ENCODE measurements around the gene ADSL.

Gene ADSL

GRCh38 chr22:40312050-40312449 is 34.2 kb upstream of the ADSL start:
- H3K4me1 ChIP-seq (ENCODE audit: control insufficient read depth in 1 of 2, insufficient read depth in 2 of 2, low read length in 2 of 2): peaks cover 0 to 13% of the 10 kb centered on the region in 2 donors
- H3K36me3 ChIP-seq (ENCODE audit: control insufficient read depth in 1 of 2, insufficient read depth in 2 of 2, low read length in 2 of 2): peaks cover 60 to 76% of the 10 kb centered on the region in 2 donors
- H3K9me3 ChIP-seq (ENCODE audit: control insufficient read depth in 1 of 2, low read length in 2 of 2): no peaks in the 10 kb centered on the region
- no peaks in the 10 kb centered on the region for H3K27me3 ChIP-seq (ENCODE audit: low read depth, low read length)
- no peak overlapping the region for H3K4me3 ChIP-seq (ENCODE audit: low read depth in 1 of 2, low read length in 2 of 2)
- peak overlapping the region; percentile 13 for H3K27ac ChIP-seq (ENCODE audit: low read length)

DNA sequence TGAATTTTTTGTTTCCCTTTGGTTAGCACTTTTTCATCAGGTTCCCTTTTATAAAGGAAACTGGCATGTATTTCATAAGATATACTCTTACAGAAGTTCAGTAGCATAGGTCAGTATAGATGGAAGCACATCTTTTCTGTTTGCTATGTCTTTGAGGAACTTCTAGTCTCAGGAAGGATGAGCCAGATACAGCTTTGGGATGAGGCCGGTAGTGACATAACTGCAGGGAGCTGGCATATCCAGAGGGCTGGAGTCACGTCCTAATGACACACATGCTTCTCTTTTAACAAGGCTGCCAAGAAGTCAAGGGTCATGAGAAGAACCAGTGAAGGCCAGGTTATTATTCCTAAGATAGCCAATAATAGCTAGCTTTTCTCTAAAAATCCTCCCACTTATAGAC is 33.3 kb upstream of the ADSL start:
- H3K9me3 ChIP-seq (ENCODE audit: control insufficient read depth in 1 of 2, low read length in 2 of 2): no peaks in the 10 kb centered on the region
- no peak overlapping the region for H3K4me3 ChIP-seq (ENCODE audit: low read depth in 1 of 2, low read length in 2 of 2)
- peaks cover 0 to 13% of the 10 kb centered on the region in 2 donors for H3K4me1 ChIP-seq (ENCODE audit: control insufficient read depth in 1 of 2, insufficient read depth in 2 of 2, low read length in 2 of 2)
- no peaks in the 10 kb centered on the region for H3K27me3 ChIP-seq (ENCODE audit: low read depth, low read length)
- peaks cover 64 to 79% of the 10 kb centered on the region in 2 donors for H3K36me3 ChIP-seq (ENCODE audit: control insufficient read depth in 1 of 2, insufficient read depth in 2 of 2, low read length in 2 of 2)
- no peak overlapping the region for H3K27ac ChIP-seq (ENCODE audit: low read length)

DNA sequence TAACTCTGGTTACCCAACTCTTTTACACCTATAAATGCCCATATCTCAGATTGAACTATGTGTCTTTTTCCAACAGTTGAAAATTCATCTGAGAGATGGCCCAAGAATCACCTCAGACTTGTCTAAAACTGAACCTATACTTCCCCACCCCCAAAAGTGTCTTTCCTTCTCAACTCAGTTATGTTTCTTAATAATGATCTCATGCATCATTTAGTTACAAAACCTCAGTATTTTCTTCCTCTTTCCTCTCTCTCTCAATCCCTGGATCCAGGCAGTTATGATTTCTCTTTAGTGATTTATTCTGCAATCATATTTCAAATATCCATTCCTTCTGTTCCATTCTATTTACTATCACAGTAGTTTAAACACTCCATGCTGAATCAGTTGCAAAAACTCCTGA is 32.3 kb upstream of the ADSL start:
- Histone ChIP-seq H3K36me3 (ENCODE audit: control insufficient read depth in 1 of 2, insufficient read depth in 2 of 2, low read length in 2 of 2) (peaks cover 65 to 69% of the 10 kb centered on the region in 2 donors), H3K4me3 (ENCODE audit: low read depth in 1 of 2, low read length in 2 of 2) (no peak overlapping the region), H3K27me3 (ENCODE audit: low read depth, low read length) (no peaks in the 10 kb centered on the region), H3K9me3 (ENCODE audit: control insufficient read depth in 1 of 2, low read length in 2 of 2) (no peaks in the 10 kb centered on the region), H3K27ac (ENCODE audit: low read length) (no peak overlapping the region), H3K4me1 (ENCODE audit: control insufficient read depth in 1 of 2, insufficient read depth in 2 of 2, low read length in 2 of 2) (peaks cover 0 to 13% of the 10 kb centered on the region in 2 donors)

DNA sequence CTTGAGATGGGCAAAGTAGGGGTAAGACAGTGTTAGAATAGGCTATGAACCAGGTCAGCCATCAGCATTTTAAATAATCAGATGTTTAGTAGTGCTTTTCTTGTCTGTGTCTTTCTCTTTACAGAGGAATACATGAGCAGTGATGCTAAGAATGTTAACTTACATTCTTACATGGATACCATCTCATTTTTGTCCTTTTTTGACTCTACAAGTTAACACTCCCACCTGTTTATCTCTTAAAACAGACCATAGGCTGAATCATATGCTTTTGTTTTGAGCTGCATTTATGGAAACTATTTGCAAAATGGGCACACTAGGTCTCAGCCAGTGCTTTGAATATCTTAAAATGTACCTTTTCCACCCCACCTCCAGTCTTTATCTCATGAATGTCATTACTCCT is 25.6 kb upstream of the ADSL start:
- H3K27ac ChIP-seq (ENCODE audit: low read length): no peak overlapping the region
- peaks cover 50 to 53% of the 10 kb centered on the region in 2 donors for H3K36me3 ChIP-seq (ENCODE audit: control insufficient read depth in 1 of 2, insufficient read depth in 2 of 2, low read length in 2 of 2)
- H3K4me3 ChIP-seq (ENCODE audit: low read depth in 1 of 2, low read length in 2 of 2): no peak overlapping the region
- no peaks in the 10 kb centered on the region for H3K27me3 ChIP-seq (ENCODE audit: low read depth, low read length)
- peaks cover 0 to 5% of the 10 kb centered on the region in 2 donors for H3K4me1 ChIP-seq (ENCODE audit: control insufficient read depth in 1 of 2, insufficient read depth in 2 of 2, low read length in 2 of 2)
- no peaks in the 10 kb centered on the region for H3K9me3 ChIP-seq (ENCODE audit: control insufficient read depth in 1 of 2, low read length in 2 of 2)

DNA sequence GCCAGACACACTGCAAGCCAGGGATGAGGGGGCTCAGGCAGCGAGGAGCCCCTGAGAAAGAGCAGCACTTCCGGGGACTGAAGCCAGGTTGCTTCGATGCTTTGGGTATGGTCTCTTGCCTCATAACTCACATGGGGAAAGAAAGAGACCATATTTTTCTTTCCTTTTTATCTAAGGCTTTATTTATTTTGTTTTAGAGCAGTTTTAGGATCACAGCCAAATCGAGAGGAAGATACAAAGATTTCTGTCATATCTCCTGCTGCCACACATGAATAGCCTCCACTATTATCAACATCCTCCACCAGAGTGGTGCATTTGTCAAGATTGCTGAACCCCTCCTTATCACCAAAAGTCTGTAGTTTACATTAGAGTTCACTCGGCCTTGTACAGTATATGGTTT is 24.3 kb upstream of the ADSL start:
- peaks cover 0 to 5% of the 10 kb centered on the region in 2 donors for H3K4me1 ChIP-seq (ENCODE audit: control insufficient read depth in 1 of 2, insufficient read depth in 2 of 2, low read length in 2 of 2)
- no peak overlapping the region for H3K4me3 ChIP-seq (ENCODE audit: low read depth in 1 of 2, low read length in 2 of 2)
- H3K36me3 ChIP-seq (ENCODE audit: control insufficient read depth in 1 of 2, insufficient read depth in 2 of 2, low read length in 2 of 2): peaks cover 40% of the 10 kb centered on the region in 2 donors
- no peaks in the 10 kb centered on the region for H3K27me3 ChIP-seq (ENCODE audit: low read depth, low read length)
- no peak overlapping the region for H3K27ac ChIP-seq (ENCODE audit: low read length)
- H3K9me3 ChIP-seq (ENCODE audit: control insufficient read depth in 1 of 2, low read length in 2 of 2): no peaks in the 10 kb centered on the region

GRCh38 chr22:40322818-40323447 is 23.4 kb upstream of the ADSL start:
- Histone ChIP-seq H3K27me3 (ENCODE audit: low read depth, low read length) (no peaks in the 10 kb centered on the region), H3K9me3 (ENCODE audit: control insufficient read depth in 1 of 2, low read length in 2 of 2) (no peaks in the 10 kb centered on the region), H3K4me3 (ENCODE audit: low read depth in 1 of 2, low read length in 2 of 2) (no peak overlapping the region), H3K4me1 (ENCODE audit: control insufficient read depth in 1 of 2, insufficient read depth in 2 of 2, low read length in 2 of 2) (peaks cover 0 to 5% of the 10 kb centered on the region in 2 donors), H3K36me3 (ENCODE audit: control insufficient read depth in 1 of 2, insufficient read depth in 2 of 2, low read length in 2 of 2) (peaks cover 31 to 35% of the 10 kb centered on the region in 2 donors), H3K27ac (ENCODE audit: low read length) (no peak overlapping the region)

DNA sequence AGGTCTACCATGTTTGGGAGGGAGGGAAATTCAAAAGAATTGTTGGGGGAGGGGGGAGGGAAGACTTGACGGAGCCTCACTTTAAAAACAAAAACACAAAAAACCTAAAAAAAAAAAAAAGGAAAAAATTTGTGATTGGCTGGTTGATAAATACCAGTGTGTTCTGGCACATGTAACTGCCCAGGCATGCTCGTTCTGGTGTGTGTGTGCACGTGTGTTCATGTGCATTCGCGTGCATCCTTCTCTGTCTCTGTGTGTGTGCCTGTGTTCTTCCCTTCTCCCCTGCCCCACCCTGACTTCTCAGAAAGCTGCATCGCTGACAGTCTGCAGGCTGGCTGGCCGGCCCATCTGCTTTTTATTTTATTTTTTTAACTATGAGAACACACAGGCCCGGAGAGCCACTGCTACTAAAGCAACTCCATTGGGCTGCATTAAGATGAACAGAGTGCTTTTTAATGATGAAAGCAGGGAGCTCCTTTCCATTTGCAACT is 22.6 kb upstream of the ADSL start:
- Histone ChIP-seq H3K9me3 (ENCODE audit: control insufficient read depth in 1 of 2, low read length in 2 of 2) (no peaks in the 10 kb centered on the region), H3K27me3 (ENCODE audit: low read depth, low read length) (no peaks in the 10 kb centered on the region), H3K27ac (ENCODE audit: low read length) (no peak overlapping the region), H3K4me3 (ENCODE audit: low read depth in 1 of 2, low read length in 2 of 2) (no peak overlapping the region), H3K4me1 (ENCODE audit: control insufficient read depth in 1 of 2, insufficient read depth in 2 of 2, low read length in 2 of 2) (peaks cover 0 to 5% of the 10 kb centered on the region in 2 donors), H3K36me3 (ENCODE audit: control insufficient read depth in 1 of 2, insufficient read depth in 2 of 2, low read length in 2 of 2) (peaks cover 28 to 34% of the 10 kb centered on the region in 2 donors)

DNA sequence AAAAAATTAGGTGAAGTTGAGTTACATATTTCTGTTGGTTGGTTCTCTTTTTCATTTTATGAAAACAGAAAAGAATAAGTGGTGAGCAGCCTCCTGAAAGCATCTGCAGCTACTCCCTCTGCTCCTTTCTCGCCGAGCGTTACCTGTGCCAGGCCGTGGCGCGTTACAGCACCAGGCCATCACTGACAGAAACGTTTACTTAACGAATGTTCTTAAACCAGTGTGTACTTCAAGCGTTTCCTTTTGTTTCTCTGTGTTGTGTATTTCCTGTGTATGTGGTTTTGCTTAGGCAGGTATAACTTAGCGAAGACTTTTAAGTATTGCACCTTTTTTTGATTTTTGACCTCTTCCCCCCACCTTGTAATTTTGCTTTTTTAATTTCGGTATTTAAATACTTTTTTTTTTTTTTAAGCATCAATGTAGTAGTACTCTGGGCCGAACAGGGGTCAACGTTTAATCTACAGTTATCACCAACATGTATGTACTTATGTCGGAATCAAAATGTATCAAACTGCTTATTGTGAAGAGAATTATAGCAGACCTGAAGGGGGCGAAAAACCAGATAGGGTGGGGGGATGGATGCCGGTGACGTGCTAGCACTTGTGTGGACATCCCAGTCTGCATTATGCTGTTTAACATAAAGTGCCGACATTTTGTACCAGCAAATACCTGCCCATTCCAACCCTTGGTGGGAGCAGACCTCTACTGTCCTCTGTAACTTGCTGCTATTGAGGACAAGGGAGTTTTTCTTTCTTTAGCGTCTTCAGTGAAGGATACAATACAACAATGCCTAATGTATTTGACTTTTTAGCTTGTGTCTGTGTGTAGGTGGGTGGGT is 21.6 kb upstream of the ADSL start:
- Histone ChIP-seq H3K27me3 (ENCODE audit: low read depth, low read length) (no peaks in the 10 kb centered on the region), H3K36me3 (ENCODE audit: control insufficient read depth in 1 of 2, insufficient read depth in 2 of 2, low read length in 2 of 2) (peaks cover 25 to 34% of the 10 kb centered on the region in 2 donors), H3K4me3 (ENCODE audit: low read depth in 1 of 2, low read length in 2 of 2) (no peak overlapping the region), H3K27ac (ENCODE audit: low read length) (peak overlapping the region; percentile 12), H3K9me3 (ENCODE audit: control insufficient read depth in 1 of 2, low read length in 2 of 2) (no peaks in the 10 kb centered on the region), H3K4me1 (ENCODE audit: control insufficient read depth in 1 of 2, insufficient read depth in 2 of 2, low read length in 2 of 2) (peaks cover 0 to 5% of the 10 kb centered on the region in 2 donors)

GRCh38 chr22:40325315-40325714 is 21.0 kb upstream of the ADSL start:
- H3K4me3 ChIP-seq (ENCODE audit: low read depth in 1 of 2, low read length in 2 of 2): no peak overlapping the region
- peaks cover 0 to 5% of the 10 kb centered on the region in 2 donors for H3K4me1 ChIP-seq (ENCODE audit: control insufficient read depth in 1 of 2, insufficient read depth in 2 of 2, low read length in 2 of 2)
- no peaks in the 10 kb centered on the region for H3K9me3 ChIP-seq (ENCODE audit: control insufficient read depth in 1 of 2, low read length in 2 of 2)
- no peak overlapping the region for H3K27ac ChIP-seq (ENCODE audit: low read length)
- no peaks in the 10 kb centered on the region for H3K27me3 ChIP-seq (ENCODE audit: low read depth, low read length)
- peaks cover 25 to 33% of the 10 kb centered on the region in 2 donors for H3K36me3 ChIP-seq (ENCODE audit: control insufficient read depth in 1 of 2, insufficient read depth in 2 of 2, low read length in 2 of 2)

DNA sequence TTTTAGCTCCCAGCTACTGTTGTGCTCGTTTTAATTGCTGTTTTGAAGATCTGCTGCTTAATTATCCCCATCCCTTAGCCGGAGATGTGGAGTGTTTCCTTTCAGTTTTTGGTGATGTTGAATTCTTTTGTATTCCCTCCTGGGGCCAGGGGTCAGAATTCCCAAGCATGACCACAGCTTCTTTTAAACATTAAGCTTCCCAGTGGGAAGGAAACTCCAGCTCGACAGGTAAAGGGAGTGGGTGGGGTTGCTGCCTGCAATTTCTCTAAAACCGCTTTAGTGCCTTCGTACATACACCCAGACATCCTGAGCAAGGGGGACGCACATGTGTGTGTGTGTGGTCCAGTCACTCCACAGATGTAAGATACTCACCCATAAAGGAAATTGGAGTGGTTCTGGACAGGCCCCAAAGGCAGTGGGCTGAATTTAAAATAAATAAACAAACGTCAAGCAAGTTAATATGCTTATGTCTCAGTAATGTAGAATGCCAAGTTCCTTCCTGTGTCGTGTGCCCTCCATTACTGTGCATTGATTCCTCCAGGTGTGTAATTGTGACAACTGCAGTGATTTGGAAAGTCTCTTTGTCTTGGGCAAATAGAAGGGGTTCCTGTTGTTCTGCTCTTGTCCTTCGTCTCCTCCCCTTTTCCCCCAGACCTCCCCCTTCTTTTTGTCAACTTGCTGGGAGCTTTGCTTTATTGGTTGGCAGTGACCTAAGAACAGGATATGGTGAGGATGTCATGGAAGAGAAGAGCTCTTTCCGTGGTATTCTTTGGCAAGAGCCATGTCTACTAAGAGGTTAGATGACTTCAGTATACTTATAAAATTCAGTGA is 19.2 kb upstream of the ADSL start:
- H3K27me3 ChIP-seq (ENCODE audit: low read depth, low read length): no peaks in the 10 kb centered on the region
- H3K4me3 ChIP-seq (ENCODE audit: low read depth in 1 of 2, low read length in 2 of 2): no peak overlapping the region
- no peaks in the 10 kb centered on the region for H3K9me3 ChIP-seq (ENCODE audit: control insufficient read depth in 1 of 2, low read length in 2 of 2)
- H3K27ac ChIP-seq (ENCODE audit: low read length): no peak overlapping the region
- peaks cover 11 to 16% of the 10 kb centered on the region in 2 donors for H3K36me3 ChIP-seq (ENCODE audit: control insufficient read depth in 1 of 2, insufficient read depth in 2 of 2, low read length in 2 of 2)
- H3K4me1 ChIP-seq (ENCODE audit: control insufficient read depth in 1 of 2, insufficient read depth in 2 of 2, low read length in 2 of 2): peaks cover 0 to 5% of the 10 kb centered on the region in 2 donors

Measured in muscle layer of duodenum (tissue), 2 donors.